Activated T-cell treated with anti-CD3 and anti-CD28 coated beads for 48 hours (primary cell): ENCODE results near the gene OLAH.
"Not testable (repeated sequence)": the region's sequence is repeated elsewhere in the genome, so short reads cannot be mapped to it uniquely, and the experiment has no call there.

ENCODE experiments used
- DNase-seq: peaks from one replicate; pipeline ENCODE4 v3.0.0-alpha.2; 2020; ENCODE audit warnings: low read depth

Gene OLAH

GRCh38 chr10:15043674-15044073, at the start of gene OLAH:
Gene OLAH, plus strand, starts transcription at chr10:15043943. Its CDS starts 3,346 bp downstream, at chr10:15047289.
- no peak for DNase-seq

DNA sequence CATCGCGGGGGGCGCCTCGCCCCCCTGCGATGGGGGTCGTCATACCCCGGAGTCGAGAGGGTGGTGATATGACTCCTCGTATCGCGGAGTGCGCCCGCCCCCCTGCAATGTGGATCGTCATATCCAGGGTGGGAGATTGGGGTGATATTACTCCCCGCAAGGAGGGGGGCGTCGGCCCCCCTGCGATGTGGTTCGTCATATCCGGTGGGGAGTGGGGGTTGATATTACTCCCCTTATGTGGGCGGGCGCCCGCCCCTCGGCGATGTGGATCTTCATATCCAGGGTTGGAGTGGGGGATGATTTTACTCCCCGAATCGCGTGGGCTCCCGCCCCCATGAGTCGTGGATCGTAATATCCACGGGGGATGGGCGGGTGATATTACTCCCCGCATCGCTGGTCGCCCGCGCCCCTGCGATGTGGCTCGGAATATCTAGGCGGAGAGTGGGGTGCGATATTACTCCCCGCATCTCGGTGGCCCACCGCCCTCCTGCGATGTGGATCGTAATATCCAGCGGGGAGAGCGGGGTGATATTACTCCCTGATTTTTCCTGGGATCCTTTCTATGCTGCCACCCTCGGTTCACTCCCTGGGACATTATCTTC, 47.7 kb upstream of the OLAH start:
- no peak for DNase-seq

DNA sequence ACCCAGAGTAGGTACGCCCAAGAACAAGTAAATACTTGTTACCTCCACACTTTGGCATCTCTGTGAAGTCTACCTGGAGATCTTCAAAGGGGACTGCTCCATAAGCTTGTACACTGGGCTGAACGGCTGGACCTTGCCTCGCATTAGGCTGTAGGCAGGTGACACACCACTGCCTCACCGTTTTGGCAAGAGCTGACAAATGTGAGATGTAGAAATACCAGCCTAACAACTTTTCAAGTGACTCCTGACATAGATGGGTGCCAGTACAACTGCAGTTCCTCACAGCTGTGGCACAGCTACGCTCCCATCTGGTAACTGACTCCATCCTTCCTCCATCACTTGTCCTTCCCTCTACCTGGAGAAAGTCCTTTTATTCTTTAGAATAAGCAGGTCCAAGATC, 30.2 kb upstream of the OLAH start:
- DNase-seq: not testable (repeated sequence)

DNA sequence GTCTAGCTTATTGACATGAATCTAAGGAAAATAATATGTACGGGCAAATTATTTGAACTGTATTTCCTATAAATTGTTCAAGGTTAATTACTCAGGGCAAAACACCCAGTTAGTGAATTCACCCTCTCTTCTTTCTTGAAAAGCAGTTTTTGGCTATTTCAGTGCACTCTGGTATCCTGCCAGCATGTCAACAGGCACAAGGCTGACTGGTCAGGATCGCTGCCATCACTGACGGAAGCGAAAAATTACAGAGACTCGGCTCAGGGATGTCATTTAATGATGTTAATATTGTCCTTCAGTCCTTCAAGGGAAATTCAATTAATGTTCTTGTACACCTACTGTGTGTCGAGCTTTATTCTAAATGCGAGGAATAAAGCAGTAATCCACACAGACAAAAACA, 28.3 kb upstream of the OLAH start:
- no peak for DNase-seq

- not testable (repeated sequence) for DNase-seq
These were observed 22.8 kb upstream of the OLAH start for GRCh38 chr10:15020966-15021365.

GRCh38 chr10:15023079-15023478, 20.7 kb upstream of the OLAH start:
- not testable (repeated sequence) for DNase-seq

- not testable (repeated sequence) for DNase-seq
These were observed 19.4 kb upstream of the OLAH start for GRCh38 chr10:15024017-15025004.

- DNase-seq: not testable (repeated sequence)
These were observed 18.7 kb upstream of the OLAH start for GRCh38 chr10:15025040-15025439.

GRCh38 chr10:15027741-15028140, 16.0 kb upstream of the OLAH start:
- DNase-seq: no peak

GRCh38 chr10:15035385-15036301, 8.1 kb upstream of the OLAH start:
- no peak for DNase-seq

DNA sequence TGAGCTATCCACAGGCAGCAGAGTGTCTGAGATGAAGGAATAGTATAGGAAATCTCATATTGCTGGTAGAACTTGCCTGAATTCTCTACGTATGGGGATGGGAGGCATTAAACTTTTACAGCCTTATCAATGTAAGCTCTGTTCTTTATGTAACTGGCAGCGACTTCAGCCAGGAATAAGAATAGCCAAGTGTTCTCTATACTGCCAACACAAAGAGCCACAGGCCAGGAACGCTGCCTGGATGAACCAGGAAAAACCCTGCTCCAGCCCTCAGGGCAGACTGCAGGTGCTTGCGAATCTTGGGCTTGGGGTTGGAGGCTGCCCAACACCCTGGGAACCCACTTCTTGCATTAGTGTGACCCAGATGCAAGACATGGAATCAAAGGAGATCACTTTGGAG, 6.1 kb upstream of the OLAH start:
- DNase-seq: no peak

GRCh38 chr10:15038416-15038815, 5.3 kb upstream of the OLAH start:
- no peak for DNase-seq

GRCh38 chr10:15045380-15045779, 1.6 kb downstream of the OLAH start:
- no peak for DNase-seq

GRCh38 chr10:15046626-15047025, 2.9 kb downstream of the OLAH start:
- DNase-seq: no peak

- DNase-seq: no peak
These were observed 5.8 kb downstream of the OLAH start for GRCh38 chr10:15049533-15049932.

GRCh38 chr10:15052121-15052520, 8.4 kb downstream of the OLAH start:
- no peak for DNase-seq

DNA sequence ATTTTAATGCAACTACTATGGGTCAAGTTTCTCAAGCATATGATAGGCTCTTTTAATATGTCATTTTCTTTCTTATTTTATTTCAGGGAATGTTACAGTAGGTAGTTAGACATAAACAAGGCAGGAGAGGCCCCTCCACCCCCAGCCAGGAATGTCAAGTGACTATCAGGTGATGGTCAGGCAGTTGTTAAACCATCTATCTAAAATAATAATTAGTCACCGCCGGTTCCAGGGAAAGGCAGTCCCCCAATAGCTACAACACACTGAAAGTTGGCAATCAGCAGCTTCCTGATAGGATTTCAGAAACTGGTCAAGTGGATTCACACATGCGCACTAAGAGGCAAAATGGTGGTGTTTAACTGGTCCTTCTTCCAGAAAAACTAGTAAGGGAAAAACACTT, 9.3 kb downstream of the OLAH start:
- DNase-seq: no peak

DNA sequence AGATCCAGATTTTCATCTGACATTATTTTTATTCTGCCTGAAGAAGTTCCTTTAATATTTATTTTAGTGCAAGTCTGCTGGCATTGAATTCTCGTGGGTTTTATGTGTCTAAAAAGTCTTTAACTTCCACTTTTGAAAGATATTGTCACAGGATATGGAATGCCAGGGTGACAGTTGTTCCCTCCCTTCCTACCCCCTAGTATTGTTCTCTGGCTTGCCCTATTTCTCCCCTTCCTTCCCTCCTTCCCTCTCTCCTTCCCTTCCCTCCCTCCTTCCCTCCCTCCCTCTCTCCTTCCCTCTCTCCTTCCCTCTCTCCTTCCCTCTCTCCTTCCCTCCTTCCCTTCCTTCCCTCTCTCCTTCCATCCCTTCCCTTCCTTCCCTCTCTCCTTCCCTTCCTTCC, 14.9 kb downstream of the OLAH start:
- no peak for DNase-seq

DNA sequence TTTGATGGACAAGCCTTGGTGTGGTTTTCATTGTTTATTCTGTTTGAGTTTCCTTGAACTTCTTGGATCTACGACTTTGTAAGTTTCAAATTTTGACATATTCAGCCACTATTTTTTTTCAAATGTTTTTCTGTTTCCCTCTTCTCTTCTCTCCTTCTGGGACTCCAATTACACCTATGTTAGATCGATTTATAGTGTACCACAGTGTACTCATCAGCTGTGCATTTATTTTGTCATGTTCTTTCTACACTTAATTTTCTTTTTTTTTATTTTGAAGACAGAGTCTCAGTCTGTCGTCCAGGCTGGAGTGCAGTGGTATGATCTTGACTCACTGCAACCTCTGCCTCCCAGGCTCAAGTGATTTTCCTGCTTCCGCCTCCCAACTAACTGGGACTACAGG, 16.2 kb downstream of the OLAH start:
- DNase-seq: no peak

GRCh38 chr10:15060638-15061037, 16.9 kb downstream of the OLAH start:
- DNase-seq: no peak

DNA sequence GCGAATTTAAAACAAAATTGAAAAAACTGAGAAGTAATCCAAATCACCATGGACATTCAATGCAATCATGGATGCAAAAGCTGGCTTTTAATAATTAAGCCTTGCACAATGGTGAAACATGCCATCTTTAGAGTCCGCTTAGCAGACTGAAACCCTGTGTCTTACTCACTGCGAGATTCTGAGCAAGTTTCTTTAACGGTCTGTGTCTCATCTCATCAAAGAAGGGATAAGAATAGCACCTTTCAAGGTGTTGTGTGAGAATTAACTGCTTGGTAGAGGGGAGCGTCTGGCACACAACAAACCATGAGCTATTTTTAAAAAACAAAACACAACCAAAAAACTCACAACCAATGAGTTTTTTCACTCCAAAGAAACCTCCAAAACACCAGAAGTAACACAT, 23.4 kb downstream of the OLAH start:
- no peak for DNase-seq

DNA sequence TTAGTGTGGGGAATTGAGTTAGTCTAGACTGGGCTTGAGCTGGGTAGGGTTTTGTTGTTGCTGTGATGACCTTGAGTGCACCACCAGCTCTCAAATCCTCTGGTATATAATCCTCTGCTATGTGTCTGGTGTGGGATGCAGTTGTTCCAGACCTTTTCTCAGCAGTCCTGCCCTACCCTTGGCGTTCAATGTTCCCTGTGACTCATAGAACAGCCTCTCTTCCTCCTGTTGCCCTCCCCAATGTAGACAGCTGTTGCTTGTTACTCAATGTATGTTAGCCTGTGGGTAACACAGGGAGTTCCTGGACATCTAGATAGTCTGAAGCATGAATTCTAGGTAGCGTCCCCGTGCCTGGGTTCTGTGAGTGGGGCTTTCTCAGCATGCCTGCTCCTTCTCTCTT, 25.1 kb downstream of the OLAH start:
- no peak for DNase-seq
